AG09319 (cell line): ENCODE measurements around the gene AKAP13.

Experiments used
- DNase-seq: peaks from one replicate; pipeline ENCODE4 v3.0.0-alpha.2; 2010; ENCODE audit warnings: low read depth; ENCODE audit errors: extremely low read depth
- TF ChIP-seq, protein P1 (sequence below): IDR thresholded peaks from 2 replicates; pipeline ENCODE4 v1.5.1; 2011; ENCODE audit warnings: low read depth, mild to moderate bottlenecking, inconsistent platforms, low read length, moderate library complexity

The AKAP13 gene

DNA sequence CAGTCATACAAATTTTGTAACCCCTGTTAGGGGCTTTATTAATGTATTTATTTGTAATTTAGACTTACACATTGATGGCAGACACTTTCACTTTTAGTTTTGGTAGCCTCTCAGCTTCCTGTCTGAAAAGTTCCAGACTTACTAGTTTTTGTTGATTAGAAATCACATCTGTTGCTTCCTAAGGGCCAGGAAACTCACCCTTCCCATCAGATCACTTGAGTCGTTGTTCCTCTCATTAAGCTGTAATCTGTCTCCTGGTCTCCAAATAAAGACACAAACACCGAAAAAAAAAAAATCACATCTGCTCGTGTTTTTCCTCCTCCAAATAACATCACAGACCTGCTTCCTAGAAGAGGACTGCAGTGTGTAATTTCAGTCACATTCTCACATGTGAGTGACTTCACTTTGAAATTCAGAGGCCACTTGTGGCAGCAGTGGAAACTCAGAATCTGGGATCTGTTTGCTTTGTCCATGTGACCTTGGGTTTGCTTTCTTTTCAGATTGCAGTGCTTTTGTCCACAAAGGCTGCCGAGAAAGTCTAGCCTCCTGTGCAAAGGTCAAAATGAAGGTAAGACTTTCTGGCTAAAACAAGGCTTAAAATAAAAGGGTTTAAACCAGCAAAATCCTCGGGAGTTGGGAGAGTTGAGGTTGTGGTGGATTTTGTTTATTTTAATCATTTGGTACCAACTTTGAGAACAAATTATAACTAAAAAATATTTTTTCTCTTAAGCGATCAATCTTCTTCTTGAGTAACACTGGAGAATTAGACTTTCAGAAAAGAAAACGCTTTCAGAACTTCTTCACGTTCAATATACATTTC, 327.3 kb downstream of the AKAP13 start:
- no peak for DNase-seq
- TF ChIP-seq, protein P1, sequence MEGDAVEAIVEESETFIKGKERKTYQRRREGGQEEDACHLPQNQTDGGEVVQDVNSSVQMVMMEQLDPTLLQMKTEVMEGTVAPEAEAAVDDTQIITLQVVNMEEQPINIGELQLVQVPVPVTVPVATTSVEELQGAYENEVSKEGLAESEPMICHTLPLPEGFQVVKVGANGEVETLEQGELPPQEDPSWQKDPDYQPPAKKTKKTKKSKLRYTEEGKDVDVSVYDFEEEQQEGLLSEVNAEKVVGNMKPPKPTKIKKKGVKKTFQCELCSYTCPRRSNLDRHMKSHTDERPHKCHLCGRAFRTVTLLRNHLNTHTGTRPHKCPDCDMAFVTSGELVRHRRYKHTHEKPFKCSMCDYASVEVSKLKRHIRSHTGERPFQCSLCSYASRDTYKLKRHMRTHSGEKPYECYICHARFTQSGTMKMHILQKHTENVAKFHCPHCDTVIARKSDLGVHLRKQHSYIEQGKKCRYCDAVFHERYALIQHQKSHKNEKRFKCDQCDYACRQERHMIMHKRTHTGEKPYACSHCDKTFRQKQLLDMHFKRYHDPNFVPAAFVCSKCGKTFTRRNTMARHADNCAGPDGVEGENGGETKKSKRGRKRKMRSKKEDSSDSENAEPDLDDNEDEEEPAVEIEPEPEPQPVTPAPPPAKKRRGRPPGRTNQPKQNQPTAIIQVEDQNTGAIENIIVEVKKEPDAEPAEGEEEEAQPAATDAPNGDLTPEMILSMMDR: no peak

DNA sequence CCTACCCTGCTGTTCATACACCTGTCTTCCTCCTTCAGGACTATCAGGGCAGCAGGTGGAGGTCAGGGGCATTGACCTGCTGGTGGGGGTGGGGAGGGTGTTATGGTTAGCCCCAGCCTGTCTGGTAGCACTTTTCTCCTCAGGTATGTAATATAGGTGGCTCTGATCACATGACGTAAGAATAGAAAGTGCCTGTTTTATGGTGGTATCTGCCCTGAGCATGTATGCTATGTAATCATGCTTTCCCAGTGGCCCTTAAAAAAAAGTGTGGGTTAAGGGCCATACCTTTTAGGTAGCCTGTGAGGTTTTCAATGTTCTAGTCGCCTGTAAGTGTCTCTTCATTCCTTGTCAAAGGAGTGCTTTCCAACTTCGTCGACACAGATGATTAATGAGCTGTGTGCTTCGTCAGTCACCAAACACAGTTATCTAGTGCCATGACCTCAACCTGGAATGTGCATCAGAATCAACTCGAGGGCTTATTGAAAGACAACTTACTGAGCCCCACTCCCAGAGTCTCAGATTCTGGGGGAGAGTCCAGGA, 328.1 kb downstream of the AKAP13 start:
- DNase-seq: no peak
- TF ChIP-seq, protein P1: no peak

DNA sequence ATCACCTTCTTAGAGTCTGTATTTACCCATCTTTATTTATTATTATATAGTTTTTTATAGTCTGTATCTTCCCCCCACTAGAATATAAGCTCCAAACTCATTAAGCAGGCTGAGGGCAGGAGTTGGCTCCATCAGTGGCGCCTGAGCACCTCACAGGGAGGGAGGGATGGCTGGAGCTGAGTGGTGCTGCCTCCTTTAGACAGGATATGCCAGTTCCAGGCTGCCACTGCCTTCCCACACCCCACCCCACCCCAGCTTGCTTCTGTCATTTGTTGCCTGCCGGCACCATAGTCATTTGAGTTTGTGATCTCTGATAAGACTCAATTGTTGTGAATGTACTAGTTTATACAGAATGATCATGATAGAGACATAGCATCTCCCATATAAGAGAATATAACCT, 328.8 kb downstream of the AKAP13 start:
- TF ChIP-seq, protein P1: no peak
- DNase-seq: no peak

DNA sequence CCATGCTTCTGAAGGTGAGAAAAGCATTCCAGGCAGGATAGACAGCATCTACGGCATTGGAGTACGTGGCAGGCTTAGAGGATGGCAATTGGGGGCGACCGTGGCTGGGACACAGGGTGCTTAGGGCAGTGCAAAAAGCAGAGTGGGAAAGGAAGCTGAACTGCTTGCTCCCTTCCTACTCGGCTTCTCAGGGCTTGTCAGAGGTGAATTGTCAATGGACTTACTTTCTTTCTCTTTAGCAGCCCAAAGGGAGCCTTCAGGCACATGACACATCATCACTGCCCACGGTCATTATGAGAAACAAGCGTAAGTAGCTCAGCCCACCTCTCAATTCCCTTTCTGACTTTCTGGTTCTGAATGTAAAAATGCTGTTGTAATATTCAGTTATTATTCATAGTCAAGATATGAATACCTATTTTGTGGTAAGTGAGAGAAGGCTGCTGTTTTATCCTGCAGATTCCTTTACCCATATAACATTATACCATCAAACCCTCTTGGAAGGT, 330.0 kb downstream of the AKAP13 start:
- TF ChIP-seq, protein P1: no peak
- DNase-seq: no peak

DNA sequence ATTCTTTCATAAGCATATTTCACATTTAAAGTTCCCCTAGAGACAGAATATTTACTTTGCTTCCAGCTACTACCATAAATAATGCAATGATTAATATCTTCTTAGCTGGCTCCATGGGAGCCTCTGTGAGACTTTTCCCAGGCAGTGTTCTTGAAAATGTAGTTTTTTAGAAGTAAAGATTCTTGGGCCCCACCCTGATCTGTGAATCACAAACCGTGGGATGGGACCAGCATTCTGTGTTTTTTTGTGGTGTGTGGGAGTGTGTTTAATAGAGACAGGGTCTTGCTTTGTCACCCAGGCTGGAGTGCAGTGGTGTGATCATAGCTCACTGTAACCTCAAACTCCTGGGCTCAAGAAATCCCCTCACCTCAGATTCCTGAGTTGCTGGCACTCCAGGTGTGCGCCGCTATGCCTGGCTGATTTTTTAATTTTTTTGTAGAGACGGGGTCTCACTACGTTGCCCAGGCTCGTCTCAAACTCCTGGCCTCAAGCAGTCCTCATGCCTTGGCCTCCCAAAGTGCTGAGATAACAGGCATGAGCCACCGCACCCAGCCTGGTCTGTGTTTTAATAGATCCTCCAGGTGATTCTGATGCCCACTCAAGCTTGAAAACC, 331.3 kb downstream of the AKAP13 start:
- no peak for DNase-seq
- TF ChIP-seq, protein P1: no peak

DNA sequence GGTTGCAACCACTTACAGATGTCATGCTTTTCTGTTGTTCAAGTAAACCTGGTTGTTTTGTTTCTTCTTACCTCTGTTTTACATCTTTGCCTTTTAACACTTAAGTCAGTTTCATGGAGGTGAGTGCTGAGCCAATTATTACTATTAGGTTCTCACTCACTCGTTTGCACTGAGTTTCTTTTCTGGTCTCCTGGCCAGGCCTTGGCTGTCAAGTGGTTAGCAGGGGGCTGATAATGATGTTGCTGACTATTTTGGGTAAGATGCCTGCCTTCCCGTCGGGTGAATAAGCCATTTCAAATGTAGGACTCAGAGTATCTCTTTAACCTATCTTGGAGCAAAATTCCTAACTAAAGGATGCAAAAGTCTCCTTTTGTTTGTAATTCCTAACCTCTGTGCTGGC, 335.9 kb downstream of the AKAP13 start:
- no peak for DNase-seq
- TF ChIP-seq, protein P1: no peak

DNA sequence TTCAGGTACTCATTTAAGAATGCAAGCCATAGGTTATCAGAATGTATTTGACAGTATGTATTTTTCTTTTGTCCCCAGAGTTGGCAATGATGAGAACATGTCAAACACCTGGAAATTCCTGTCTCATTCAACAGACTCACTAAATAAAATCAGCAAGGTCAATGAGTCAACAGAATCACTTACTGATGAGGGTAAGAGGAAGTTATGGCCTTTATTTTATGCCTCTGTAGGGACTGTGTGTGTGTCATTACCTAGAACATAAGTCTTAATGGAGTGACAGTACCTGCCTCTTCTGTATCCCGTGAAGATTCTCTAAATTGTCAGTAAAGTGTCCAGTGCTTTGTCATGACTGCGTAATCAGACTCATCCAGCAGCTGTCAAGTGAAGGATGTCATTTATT, 336.8 kb downstream of the AKAP13 start:
- no peak for DNase-seq
- TF ChIP-seq, protein P1: no peak
